Right atrium auricular region (tissue), 2 donors: ENCODE data around the gene CSNK2A2. TPM values are rescaled to one million over a fixed set of nuclear protein-coding genes. Genes with fewer than 3 reads are reported as not detected.

Experiments
- DNase-seq: peaks from one replicate; pipeline ENCODE4 v3.0.0-alpha.2; 2019; ENCODE audit warnings: low spot score
- H3K27ac ChIP-seq, 2 donors: fragments of 200-600 bp; sonication (generic); 1 replicate in 1 of 2; 2 replicates in 1 of 2; pipeline ENCODE4 v1.5.1; 2016 to 2019
- H3K27me3 ChIP-seq, 2 donors: fragments of 200-600 bp; sonication (generic); one replicate each; pipeline versions ENCODE4 v1.5.1 to v1.6.0; 2017 to 2019
- H3K36me3 ChIP-seq: fragments of 200-600 bp; sonication (generic); one replicate; pipeline ENCODE4 v1.5.1; 2016
- H3K4me1 ChIP-seq, 2 donors: fragments of 200-600 bp; sonication (generic); one replicate each; pipeline versions ENCODE4 v1.5.1 to v1.6.0; 2017 to 2019
- H3K4me3 ChIP-seq, 2 donors: fragments of 200-600 bp; sonication (generic); 1 replicate in 1 of 2; 2 replicates in 1 of 2; pipeline ENCODE4 v1.5.1; 2017 to 2019; ENCODE audit warnings: mild to moderate bottlenecking in 1 of 2, moderate library complexity in 1 of 2
- H3K9me3 ChIP-seq, 2 donors: fragments of 200-600 bp; sonication (generic); one replicate each; pipeline ENCODE4 v1.5.1; 2019
- CTCF ChIP-seq, 2 donors: fragments of 200-600 bp; sonication (generic); IDR thresholded peaks; one replicate each; pipeline ENCODE4 v1.5.1; 2019; ENCODE audit warnings: antibody characterized with exemption in 2 of 2
- total RNA-seq, 2 donors: library from RNA; depleted of rRNA; stranded (reverse); fragments of >200 nt; gene quantifications; one replicate each; pipeline ENCODE4 v1.1.0, GENCODE V29; 2016

The CSNK2A2 gene
- total RNA-seq, 2 donors from 2014 or later, result 17.2 to 18.1 TPM

GRCh38 chr16:58129097-58129936, 68.6 kb downstream of the CSNK2A2 start, which contains the start of gene CFAP20:
Gene CFAP20 (minus strand): TSS chr16:58129381. CDS start chr16:58129115, 266 bp downstream.
- Histone ChIP-seq H3K4me1 (peaks cover 0 to 40% of the 10 kb centered on the region in 2 donors), H3K27ac (peak within 1 kb of the TSS; percentile 93 to 95), H3K9me3 (no peaks in the 10 kb centered on the region), H3K4me3 (peak within 1 kb of the TSS; percentile 87 to 96), H3K27me3 (no peaks in the 10 kb centered on the region), H3K36me3 (no peaks in the 10 kb centered on the region)
- peak; percentile 99 for DNase-seq
- no peak for TF ChIP-seq CTCF (IDR thresholded peaks at IDR 0.05)

- DNase-seq, result no peak
- peak overlapping the region; percentile 93 to 95 for H3K27ac ChIP-seq
- no peaks in the 10 kb centered on the region for H3K36me3 ChIP-seq
- H3K4me1 ChIP-seq, result peaks cover 0 to 46% of the 10 kb centered on the region in 2 donors
- peak overlapping the region; percentile 87 to 96 for H3K4me3 ChIP-seq
- TF ChIP-seq CTCF (IDR thresholded peaks at IDR 0.05), result no peak
- H3K9me3 ChIP-seq, result no peaks in the 10 kb centered on the region
- H3K27me3 ChIP-seq, result no peaks in the 10 kb centered on the region
Observed at GRCh38 chr16:58128711-58129096, 69.2 kb downstream of the CSNK2A2 start.

GRCh38 chr16:58128181-58128631, 69.7 kb downstream of the CSNK2A2 start:
- peak overlapping the region; percentile 93 to 95 for H3K27ac ChIP-seq
- peaks cover 0 to 48% of the 10 kb centered on the region in 2 donors for H3K4me1 ChIP-seq
- H3K27me3 ChIP-seq, result no peaks in the 10 kb centered on the region
- H3K9me3 ChIP-seq, result no peaks in the 10 kb centered on the region
- peak overlapping the region; percentile 87 to 96 for H3K4me3 ChIP-seq
- no peaks in the 10 kb centered on the region for H3K36me3 ChIP-seq
- TF ChIP-seq CTCF (IDR thresholded peaks at IDR 0.05), result no peak
- no peak for DNase-seq

- Histone ChIP-seq H3K27me3 (no peaks in the 10 kb centered on the region), H3K4me3 (peak overlapping the region; percentile 87 to 96), H3K9me3 (no peaks in the 10 kb centered on the region), H3K27ac (peak overlapping the region; percentile 93 to 95), H3K36me3 (no peaks in the 10 kb centered on the region), H3K4me1 (peaks cover 0 to 50% of the 10 kb centered on the region in 2 donors)
- no peak for TF ChIP-seq CTCF (IDR thresholded peaks at IDR 0.05)
- no peak for DNase-seq
Observed at GRCh38 chr16:58127634-58128033, 70.3 kb downstream of the CSNK2A2 start.

GRCh38 chr16:58127033-58127556, 70.8 kb downstream of the CSNK2A2 start:
- DNase-seq, result no peak
- H3K27ac ChIP-seq, result peak overlapping the region; percentile 93 to 95
- no peaks in the 10 kb centered on the region for H3K9me3 ChIP-seq
- peaks cover 0 to 55% of the 10 kb centered on the region in 2 donors for H3K4me1 ChIP-seq
- no peaks in the 10 kb centered on the region for H3K27me3 ChIP-seq
- H3K4me3 ChIP-seq, result peak overlapping the region; percentile 87 to 96
- H3K36me3 ChIP-seq, result no peaks in the 10 kb centered on the region
- TF ChIP-seq CTCF (IDR thresholded peaks at IDR 0.05), result peak; percentile 26 to 58
